ENCODE results near the gene BCAS1.

BCAS1 gene

DNA sequence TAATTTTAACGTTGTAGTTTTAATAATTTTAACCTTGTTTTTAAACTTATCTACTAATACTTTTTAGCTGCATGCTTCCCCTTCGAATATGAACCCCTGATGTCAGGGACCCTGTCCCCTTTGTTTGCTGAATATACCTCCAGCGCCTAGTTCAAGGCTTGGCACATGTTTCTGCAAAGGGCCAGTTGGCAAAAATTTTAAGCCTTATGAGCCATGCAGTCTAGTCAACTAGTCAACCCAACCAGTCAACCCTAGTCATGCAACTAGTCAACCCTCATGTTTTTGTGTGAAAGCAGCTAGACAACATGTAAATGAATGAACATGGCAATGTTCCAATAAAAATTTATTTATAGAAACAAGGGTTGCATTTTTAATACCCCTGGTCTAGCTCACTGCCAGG is 119.8 kb downstream of the BCAS1 start:
- ATAC-seq, result no peak
- no peak for TF ChIP-seq GLIS3 (CRISPR knock-in tag; IDR thresholded peaks at IDR 0.05)
- no peak for TF ChIP-seq ZFP30 (CRISPR knock-in tag; IDR thresholded peaks at IDR 0.05)
- no peak for TF ChIP-seq OSR1 (CRISPR knock-in tag; IDR thresholded peaks at IDR 0.05)
- TF ChIP-seq PPARA (CRISPR knock-in tag; IDR thresholded peaks at IDR 0.05; ENCODE audit: borderline replicate concordance), result no peak
- TF ChIP-seq, protein P1, sequence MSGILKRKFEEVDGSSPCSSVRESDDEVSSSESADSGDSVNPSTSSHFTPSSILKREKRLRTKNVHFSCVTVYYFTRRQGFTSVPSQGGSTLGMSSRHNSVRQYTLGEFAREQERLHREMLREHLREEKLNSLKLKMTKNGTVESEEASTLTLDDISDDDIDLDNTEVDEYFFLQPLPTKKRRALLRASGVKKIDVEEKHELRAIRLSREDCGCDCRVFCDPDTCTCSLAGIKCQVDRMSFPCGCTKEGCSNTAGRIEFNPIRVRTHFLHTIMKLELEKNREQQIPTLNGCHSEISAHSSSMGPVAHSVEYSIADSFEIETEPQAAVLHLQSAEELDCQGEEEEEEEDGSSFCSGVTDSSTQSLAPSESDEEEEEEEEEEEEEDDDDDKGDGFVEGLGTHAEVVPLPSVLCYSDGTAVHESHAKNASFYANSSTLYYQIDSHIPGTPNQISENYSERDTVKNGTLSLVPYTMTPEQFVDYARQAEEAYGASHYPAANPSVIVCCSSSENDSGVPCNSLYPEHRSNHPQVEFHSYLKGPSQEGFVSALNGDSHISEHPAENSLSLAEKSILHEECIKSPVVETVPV (CRISPR knock-in tag; IDR thresholded peaks at IDR 0.05), result no peak
- no peak for TF ChIP-seq CSDC2 (CRISPR knock-in tag; IDR thresholded peaks at IDR 0.05)
- TF ChIP-seq ARNTL (CRISPR knock-in tag; IDR thresholded peaks at IDR 0.05; ENCODE audit: borderline replicate concordance, low read depth), result no peak
- no peak for TF ChIP-seq ZC3H10 (CRISPR knock-in tag; IDR thresholded peaks at IDR 0.05)

DNA sequence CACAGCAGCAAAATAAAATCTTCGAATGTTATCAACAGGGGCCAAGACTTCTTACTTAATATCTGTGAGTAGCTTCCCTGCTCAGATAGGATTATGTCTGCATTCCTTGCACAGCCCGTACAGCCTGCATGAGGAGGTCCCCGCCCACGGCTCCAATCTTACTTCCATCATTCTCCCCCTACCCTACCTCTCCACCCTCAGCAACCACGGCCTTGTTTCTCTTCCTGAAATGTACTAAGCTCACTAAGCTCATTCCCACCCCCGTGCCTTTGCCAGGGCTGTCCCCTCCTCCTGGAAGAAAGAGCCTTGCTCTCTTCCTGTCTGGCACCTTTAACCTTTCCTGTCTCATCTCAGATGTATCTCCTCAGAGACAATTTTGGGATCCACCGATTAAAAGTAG is 120.4 kb downstream of the BCAS1 start:
- ATAC-seq, result peak; percentile 18; the same call in 2 of the 3 replicates
- TF ChIP-seq BACH2 (CRISPR knock-in tag; IDR thresholded peaks at IDR 0.05; ENCODE audit: borderline replicate concordance) (no peak), ARNTL (CRISPR knock-in tag; IDR thresholded peaks at IDR 0.05; ENCODE audit: borderline replicate concordance, low read depth) (no peak), ZFP3 (CRISPR knock-in tag; IDR thresholded peaks at IDR 0.05) (no peak), ZNF565 (CRISPR knock-in tag; conservative IDR thresholded peaks at IDR 0.05; ENCODE audit: low read depth) (no peak), ZNF8 (CRISPR knock-in tag; IDR thresholded peaks at IDR 0.05) (no peak), RARB (CRISPR knock-in tag; IDR thresholded peaks at IDR 0.05) (no peak)
- TF ChIP-seq, protein P2, sequence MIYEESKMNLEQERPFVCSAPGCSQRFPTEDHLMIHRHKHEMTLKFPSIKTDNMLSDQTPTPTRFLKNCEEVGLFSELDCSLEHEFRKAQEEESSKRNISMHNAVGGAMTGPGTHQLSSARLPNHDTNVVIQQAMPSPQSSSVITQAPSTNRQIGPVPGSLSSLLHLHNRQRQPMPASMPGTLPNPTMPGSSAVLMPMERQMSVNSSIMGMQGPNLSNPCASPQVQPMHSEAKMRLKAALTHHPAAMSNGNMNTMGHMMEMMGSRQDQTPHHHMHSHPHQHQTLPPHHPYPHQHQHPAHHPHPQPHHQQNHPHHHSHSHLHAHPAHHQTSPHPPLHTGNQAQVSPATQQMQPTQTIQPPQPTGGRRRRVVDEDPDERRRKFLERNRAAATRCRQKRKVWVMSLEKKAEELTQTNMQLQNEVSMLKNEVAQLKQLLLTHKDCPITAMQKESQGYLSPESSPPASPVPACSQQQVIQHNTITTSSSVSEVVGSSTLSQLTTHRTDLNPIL (CRISPR knock-in tag; IDR thresholded peaks at IDR 0.05; ENCODE audit: low read depth), result no peak
- TF ChIP-seq, protein P3, sequence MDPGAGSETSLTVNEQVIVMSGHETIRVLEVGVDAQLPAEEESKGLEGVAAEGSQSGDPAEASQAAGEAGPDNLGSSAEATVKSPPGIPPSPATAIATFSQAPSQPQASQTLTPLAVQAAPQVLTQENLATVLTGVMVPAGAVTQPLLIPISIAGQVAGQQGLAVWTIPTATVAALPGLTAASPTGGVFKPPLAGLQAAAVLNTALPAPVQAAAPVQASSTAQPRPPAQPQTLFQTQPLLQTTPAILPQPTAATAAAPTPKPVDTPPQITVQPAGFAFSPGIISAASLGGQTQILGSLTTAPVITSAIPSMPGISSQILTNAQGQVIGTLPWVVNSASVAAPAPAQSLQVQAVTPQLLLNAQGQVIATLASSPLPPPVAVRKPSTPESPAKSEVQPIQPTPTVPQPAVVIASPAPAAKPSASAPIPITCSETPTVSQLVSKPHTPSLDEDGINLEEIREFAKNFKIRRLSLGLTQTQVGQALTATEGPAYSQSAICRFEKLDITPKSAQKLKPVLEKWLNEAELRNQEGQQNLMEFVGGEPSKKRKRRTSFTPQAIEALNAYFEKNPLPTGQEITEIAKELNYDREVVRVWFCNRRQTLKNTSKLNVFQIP (CRISPR knock-in tag; IDR thresholded peaks at IDR 0.05; ENCODE audit: borderline replicate concordance, low read depth), result no peak
- TF ChIP-seq, protein P4, sequence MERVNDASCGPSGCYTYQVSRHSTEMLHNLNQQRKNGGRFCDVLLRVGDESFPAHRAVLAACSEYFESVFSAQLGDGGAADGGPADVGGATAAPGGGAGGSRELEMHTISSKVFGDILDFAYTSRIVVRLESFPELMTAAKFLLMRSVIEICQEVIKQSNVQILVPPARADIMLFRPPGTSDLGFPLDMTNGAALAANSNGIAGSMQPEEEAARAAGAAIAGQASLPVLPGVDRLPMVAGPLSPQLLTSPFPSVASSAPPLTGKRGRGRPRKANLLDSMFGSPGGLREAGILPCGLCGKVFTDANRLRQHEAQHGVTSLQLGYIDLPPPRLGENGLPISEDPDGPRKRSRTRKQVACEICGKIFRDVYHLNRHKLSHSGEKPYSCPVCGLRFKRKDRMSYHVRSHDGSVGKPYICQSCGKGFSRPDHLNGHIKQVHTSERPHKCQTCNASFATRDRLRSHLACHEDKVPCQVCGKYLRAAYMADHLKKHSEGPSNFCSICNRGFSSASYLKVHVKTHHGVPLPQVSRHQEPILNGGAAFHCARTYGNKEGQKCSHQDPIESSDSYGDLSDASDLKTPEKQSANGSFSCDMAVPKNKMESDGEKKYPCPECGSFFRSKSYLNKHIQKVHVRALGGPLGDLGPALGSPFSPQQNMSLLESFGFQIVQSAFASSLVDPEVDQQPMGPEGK (CRISPR knock-in tag; IDR thresholded peaks at IDR 0.05; ENCODE audit: borderline replicate concordance), result no peak

DNA sequence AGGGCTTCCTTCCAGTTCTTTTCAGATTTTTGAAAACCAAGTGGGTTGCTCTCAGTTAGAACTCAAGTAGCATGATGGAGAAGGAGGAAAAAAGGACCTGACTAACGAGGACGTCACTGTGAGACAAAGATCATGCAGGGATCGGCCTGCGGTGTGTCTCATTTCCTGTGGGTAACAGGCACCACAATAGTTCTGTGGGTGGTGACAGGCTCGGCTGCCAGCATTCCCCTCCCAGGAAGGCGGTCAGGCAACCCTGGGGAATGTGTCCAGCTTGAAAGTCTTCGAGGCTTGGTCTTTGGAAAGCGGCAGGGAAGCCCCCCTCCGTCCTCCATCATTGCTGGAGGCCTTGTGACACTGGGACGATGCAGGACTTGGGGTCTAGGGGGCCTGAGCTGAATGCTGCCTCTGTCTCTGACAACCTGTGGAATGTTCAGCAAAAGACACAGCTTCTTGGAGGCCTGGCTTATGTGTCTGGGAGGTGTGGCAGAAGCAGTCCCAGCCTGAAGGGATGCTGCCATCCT is 121.0 kb downstream of the BCAS1 start:
- no peak for TF ChIP-seq BACH2 (CRISPR knock-in tag; IDR thresholded peaks at IDR 0.05; ENCODE audit: borderline replicate concordance)
- no peak for TF ChIP-seq ZC3H10 (CRISPR knock-in tag; IDR thresholded peaks at IDR 0.05)
- TF ChIP-seq ZFP3 (CRISPR knock-in tag; IDR thresholded peaks at IDR 0.05), result no peak
- no peak for TF ChIP-seq ISL1 (CRISPR knock-in tag; IDR thresholded peaks at IDR 0.05)
- no peak for TF ChIP-seq ESRRG (CRISPR knock-in tag; IDR thresholded peaks at IDR 0.05)
- no peak for TF ChIP-seq ARNTL (CRISPR knock-in tag; IDR thresholded peaks at IDR 0.05; ENCODE audit: borderline replicate concordance, low read depth)
- TF ChIP-seq, protein P3 (CRISPR knock-in tag; IDR thresholded peaks at IDR 0.05; ENCODE audit: borderline replicate concordance, low read depth), result no peak
- TF ChIP-seq, protein P5, sequence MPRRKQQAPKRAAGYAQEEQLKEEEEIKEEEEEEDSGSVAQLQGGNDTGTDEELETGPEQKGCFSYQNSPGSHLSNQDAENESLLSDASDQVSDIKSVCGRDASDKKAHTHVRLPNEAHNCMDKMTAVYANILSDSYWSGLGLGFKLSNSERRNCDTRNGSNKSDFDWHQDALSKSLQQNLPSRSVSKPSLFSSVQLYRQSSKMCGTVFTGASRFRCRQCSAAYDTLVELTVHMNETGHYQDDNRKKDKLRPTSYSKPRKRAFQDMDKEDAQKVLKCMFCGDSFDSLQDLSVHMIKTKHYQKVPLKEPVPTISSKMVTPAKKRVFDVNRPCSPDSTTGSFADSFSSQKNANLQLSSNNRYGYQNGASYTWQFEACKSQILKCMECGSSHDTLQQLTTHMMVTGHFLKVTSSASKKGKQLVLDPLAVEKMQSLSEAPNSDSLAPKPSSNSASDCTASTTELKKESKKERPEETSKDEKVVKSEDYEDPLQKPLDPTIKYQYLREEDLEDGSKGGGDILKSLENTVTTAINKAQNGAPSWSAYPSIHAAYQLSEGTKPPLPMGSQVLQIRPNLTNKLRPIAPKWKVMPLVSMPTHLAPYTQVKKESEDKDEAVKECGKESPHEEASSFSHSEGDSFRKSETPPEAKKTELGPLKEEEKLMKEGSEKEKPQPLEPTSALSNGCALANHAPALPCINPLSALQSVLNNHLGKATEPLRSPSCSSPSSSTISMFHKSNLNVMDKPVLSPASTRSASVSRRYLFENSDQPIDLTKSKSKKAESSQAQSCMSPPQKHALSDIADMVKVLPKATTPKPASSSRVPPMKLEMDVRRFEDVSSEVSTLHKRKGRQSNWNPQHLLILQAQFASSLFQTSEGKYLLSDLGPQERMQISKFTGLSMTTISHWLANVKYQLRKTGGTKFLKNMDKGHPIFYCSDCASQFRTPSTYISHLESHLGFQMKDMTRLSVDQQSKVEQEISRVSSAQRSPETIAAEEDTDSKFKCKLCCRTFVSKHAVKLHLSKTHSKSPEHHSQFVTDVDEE (CRISPR knock-in tag; IDR thresholded peaks at IDR 0.05), result no peak
- TF ChIP-seq ZFP30 (CRISPR knock-in tag; IDR thresholded peaks at IDR 0.05), result no peak
- TF ChIP-seq, protein P1 (CRISPR knock-in tag; IDR thresholded peaks at IDR 0.05), result no peak
- no peak for TF ChIP-seq ZNF70 (CRISPR knock-in tag; IDR thresholded peaks at IDR 0.05)
- TF ChIP-seq TCF4 (CRISPR knock-in tag; IDR thresholded peaks at IDR 0.05; ENCODE audit: borderline replicate concordance), result no peak
- no peak for TF ChIP-seq ZNF8 (CRISPR knock-in tag; IDR thresholded peaks at IDR 0.05)
- no peak for TF ChIP-seq GLIS3 (CRISPR knock-in tag; IDR thresholded peaks at IDR 0.05)
- no peak for TF ChIP-seq RARB (CRISPR knock-in tag; IDR thresholded peaks at IDR 0.05)
- no peak for TF ChIP-seq PPARA (CRISPR knock-in tag; IDR thresholded peaks at IDR 0.05; ENCODE audit: borderline replicate concordance)
- TF ChIP-seq, protein P2 (CRISPR knock-in tag; IDR thresholded peaks at IDR 0.05; ENCODE audit: low read depth), result no peak
- peak; percentile 91 for ATAC-seq
